ENCODE results near the gene ZNF410. TPM values are rescaled to one million over a fixed set of nuclear protein-coding genes. Genes with fewer than 3 reads are reported as not detected.

Gene ZNF410
- total and polyA plus RNA-seq, 9 donors, result 26.4 to 41.5 (median 31.7) TPM

GRCh38 chr14:73944432-73945158, 57.9 kb downstream of the ZNF410 start:
- Histone ChIP-seq H3K4me3 (ENCODE audit: low read length) (no peak overlapping the region), H3K9me3 (replicated peaks; ENCODE audit: control insufficient read depth, low read depth, low read length) (no peaks in the 10 kb centered on the region), H3K36me3 (ENCODE audit: control insufficient read depth, insufficient read depth, low read length) (peaks cover 46% of the 10 kb centered on the region), H3K27ac (ENCODE audit: low read length) (no peak overlapping the region), H3K27me3 (ENCODE audit: control insufficient read depth, insufficient read depth, low read length) (no peaks in the 10 kb centered on the region), H3K4me1 (ENCODE audit: control insufficient read depth, insufficient read depth, low read length) (peaks cover 4% of the 10 kb centered on the region)
- no peak for DNase-seq
- 85% methylated on average over 15 of the region's 17 CpGs for WGBS (ENCODE audit: insufficient coverage)

GRCh38 chr14:73945159-73945670, 58.6 kb downstream of the ZNF410 start:
- Histone ChIP-seq H3K27ac (ENCODE audit: low read length) (no peak overlapping the region), H3K9me3 (replicated peaks; ENCODE audit: control insufficient read depth, low read depth, low read length) (no peaks in the 10 kb centered on the region), H3K4me3 (ENCODE audit: low read length) (no peak overlapping the region), H3K36me3 (ENCODE audit: control insufficient read depth, insufficient read depth, low read length) (peaks cover 42% of the 10 kb centered on the region), H3K4me1 (ENCODE audit: control insufficient read depth, insufficient read depth, low read length) (peaks cover 4% of the 10 kb centered on the region), H3K27me3 (ENCODE audit: control insufficient read depth, insufficient read depth, low read length) (no peaks in the 10 kb centered on the region)
- no peak for DNase-seq
- 93% methylated on average over 2 of the region's 4 CpGs for WGBS (ENCODE audit: insufficient coverage)

GRCh38 chr14:73949752-73950734, 63.4 kb downstream of the ZNF410 start, which contains the start of the genes COQ6 and FAM161B:
TSS of gene COQ6 (plus strand) at chr14:73950302. CDS start at chr14:73950333, 31 bp downstream.
TSS of gene FAM161B (minus strand) at chr14:73950094. CDS start at chr14:73950026, 68 bp downstream.
- DNase-seq, result peak; percentile 100
- WGBS (ENCODE audit: insufficient coverage), result under 1% methylated on average over 55 of the region's 70 CpGs
- H3K27me3 ChIP-seq (ENCODE audit: control insufficient read depth, insufficient read depth, low read length), result no peaks in the 10 kb centered on the region
- H3K27ac ChIP-seq (ENCODE audit: low read length), result peak within 1 kb of the TSS; percentile 99
- H3K4me3 ChIP-seq (ENCODE audit: low read length), result peak within 1 kb of the TSS; percentile 96
- H3K9me3 ChIP-seq (replicated peaks; ENCODE audit: control insufficient read depth, low read depth, low read length), result no peaks in the 10 kb centered on the region
- peaks cover 13% of the 10 kb centered on the region for H3K36me3 ChIP-seq (ENCODE audit: control insufficient read depth, insufficient read depth, low read length)
- peaks cover 8% of the 10 kb centered on the region for H3K4me1 ChIP-seq (ENCODE audit: control insufficient read depth, insufficient read depth, low read length)

GRCh38 chr14:73953731-73954130, 67.1 kb downstream of the ZNF410 start:
- H3K36me3 ChIP-seq (ENCODE audit: control insufficient read depth, insufficient read depth, low read length), result peaks cover 31% of the 10 kb centered on the region
- no CpG with 5 or more reads among the region's 1 CpG for WGBS (ENCODE audit: insufficient coverage)

GRCh38 chr14:73955674-73956073, 69.0 kb downstream of the ZNF410 start:
- no peaks in the 10 kb centered on the region for H3K9me3 ChIP-seq (replicated peaks; ENCODE audit: control insufficient read depth, low read depth, low read length)
- H3K27ac ChIP-seq (ENCODE audit: low read length), result no peak overlapping the region
- no CpG with 5 or more reads among the region's 5 CpGs for WGBS (ENCODE audit: insufficient coverage)
- no peak for DNase-seq
- peaks cover 50% of the 10 kb centered on the region for H3K36me3 ChIP-seq (ENCODE audit: control insufficient read depth, insufficient read depth, low read length)
- H3K27me3 ChIP-seq (ENCODE audit: control insufficient read depth, insufficient read depth, low read length), result no peaks in the 10 kb centered on the region
- H3K4me1 ChIP-seq (ENCODE audit: control insufficient read depth, insufficient read depth, low read length), result peaks cover 17% of the 10 kb centered on the region
- H3K4me3 ChIP-seq (ENCODE audit: low read length), result no peak overlapping the region

More at GRCh38 chr14:73953731-73954130, 67.1 kb downstream of the ZNF410 start:
- no peaks in the 10 kb centered on the region for H3K27me3 ChIP-seq (ENCODE audit: control insufficient read depth, insufficient read depth, low read length)
- H3K4me1 ChIP-seq (ENCODE audit: control insufficient read depth, insufficient read depth, low read length), result peaks cover 15% of the 10 kb centered on the region
- H3K4me3 ChIP-seq (ENCODE audit: low read length), result no peak overlapping the region
- DNase-seq, result no peak
- no peak overlapping the region for H3K27ac ChIP-seq (ENCODE audit: low read length)
- H3K9me3 ChIP-seq (replicated peaks; ENCODE audit: control insufficient read depth, low read depth, low read length), result no peaks in the 10 kb centered on the region

- H3K4me1 ChIP-seq (ENCODE audit: control insufficient read depth, insufficient read depth, low read length), result peaks cover 13% of the 10 kb centered on the region
- DNase-seq, result peak; percentile 67
- peak overlapping the region; percentile 85 for H3K27ac ChIP-seq (ENCODE audit: low read length)
Observed at GRCh38 chr14:73958591-73958990, 71.9 kb downstream of the ZNF410 start.

GRCh38 chr14:73961192-73961591, 74.5 kb downstream of the ZNF410 start:
- no peak overlapping the region for H3K27ac ChIP-seq (ENCODE audit: low read length)
- H3K9me3 ChIP-seq (replicated peaks; ENCODE audit: control insufficient read depth, low read depth, low read length), result no peaks in the 10 kb centered on the region
- H3K27me3 ChIP-seq (ENCODE audit: control insufficient read depth, insufficient read depth, low read length), result no peaks in the 10 kb centered on the region
- WGBS (ENCODE audit: insufficient coverage), result 94% methylated on average over 11 of the region's 12 CpGs
- DNase-seq, result no peak
- H3K4me1 ChIP-seq (ENCODE audit: control insufficient read depth, insufficient read depth, low read length), result peaks cover 13% of the 10 kb centered on the region
- H3K4me3 ChIP-seq (ENCODE audit: low read length), result no peak overlapping the region
- H3K36me3 ChIP-seq (ENCODE audit: control insufficient read depth, insufficient read depth, low read length), result peaks cover 62% of the 10 kb centered on the region

More at GRCh38 chr14:73958591-73958990, 71.9 kb downstream of the ZNF410 start:
- Histone ChIP-seq H3K36me3 (ENCODE audit: control insufficient read depth, insufficient read depth, low read length) (peaks cover 67% of the 10 kb centered on the region), H3K27me3 (ENCODE audit: control insufficient read depth, insufficient read depth, low read length) (no peaks in the 10 kb centered on the region), H3K4me3 (ENCODE audit: low read length) (no peak overlapping the region), H3K9me3 (replicated peaks; ENCODE audit: control insufficient read depth, low read depth, low read length) (no peaks in the 10 kb centered on the region)

GRCh38 chr14:73965216-73965615, 78.6 kb downstream of the ZNF410 start:
- Histone ChIP-seq H3K36me3 (ENCODE audit: control insufficient read depth, insufficient read depth, low read length) (peaks cover 50% of the 10 kb centered on the region), H3K27ac (ENCODE audit: low read length) (no peak overlapping the region), H3K4me3 (ENCODE audit: low read length) (no peak overlapping the region), H3K9me3 (replicated peaks; ENCODE audit: control insufficient read depth, low read depth, low read length) (no peaks in the 10 kb centered on the region), H3K27me3 (ENCODE audit: control insufficient read depth, insufficient read depth, low read length) (no peaks in the 10 kb centered on the region), H3K4me1 (ENCODE audit: control insufficient read depth, insufficient read depth, low read length) (no peaks in the 10 kb centered on the region)
- DNase-seq, result no peak
- 91% methylated on average over 1 of the region's 4 CpGs for WGBS (ENCODE audit: insufficient coverage)

- DNase-seq, result no peak
- H3K4me1 ChIP-seq (ENCODE audit: control insufficient read depth, insufficient read depth, low read length), result peaks cover 6% of the 10 kb centered on the region
- 100% methylated on average over 1 of the region's 2 CpGs for WGBS (ENCODE audit: insufficient coverage)
- no peaks in the 10 kb centered on the region for H3K9me3 ChIP-seq (replicated peaks; ENCODE audit: control insufficient read depth, low read depth, low read length)
- H3K27ac ChIP-seq (ENCODE audit: low read length), result no peak overlapping the region
- peaks cover 43% of the 10 kb centered on the region for H3K36me3 ChIP-seq (ENCODE audit: control insufficient read depth, insufficient read depth, low read length)
- no peak overlapping the region for H3K4me3 ChIP-seq (ENCODE audit: low read length)
- no peaks in the 10 kb centered on the region for H3K27me3 ChIP-seq (ENCODE audit: control insufficient read depth, insufficient read depth, low read length)
Observed at GRCh38 chr14:73968885-73969284, 82.2 kb downstream of the ZNF410 start.

GRCh38 chr14:73973497-73973896, 86.8 kb downstream of the ZNF410 start:
- peak; percentile 60 for DNase-seq

More at GRCh38 chr14:73973497-73973896, 86.8 kb downstream of the ZNF410 start:
- Histone ChIP-seq H3K4me1 (ENCODE audit: control insufficient read depth, insufficient read depth, low read length) (peaks cover 7% of the 10 kb centered on the region), H3K36me3 (ENCODE audit: control insufficient read depth, insufficient read depth, low read length) (peaks cover 33% of the 10 kb centered on the region), H3K27me3 (ENCODE audit: control insufficient read depth, insufficient read depth, low read length) (no peaks in the 10 kb centered on the region), H3K9me3 (replicated peaks; ENCODE audit: control insufficient read depth, low read depth, low read length) (no peaks in the 10 kb centered on the region), H3K4me3 (ENCODE audit: low read length) (no peak overlapping the region), H3K27ac (ENCODE audit: low read length) (peak overlapping the region; percentile 29)
- 60% methylated on average over 2 of the region's 2 CpGs for WGBS (ENCODE audit: insufficient coverage)

Data from muscle of leg (tissue), 11 donors.